ENCODE measurements around the gene GNAT1.

DNA sequence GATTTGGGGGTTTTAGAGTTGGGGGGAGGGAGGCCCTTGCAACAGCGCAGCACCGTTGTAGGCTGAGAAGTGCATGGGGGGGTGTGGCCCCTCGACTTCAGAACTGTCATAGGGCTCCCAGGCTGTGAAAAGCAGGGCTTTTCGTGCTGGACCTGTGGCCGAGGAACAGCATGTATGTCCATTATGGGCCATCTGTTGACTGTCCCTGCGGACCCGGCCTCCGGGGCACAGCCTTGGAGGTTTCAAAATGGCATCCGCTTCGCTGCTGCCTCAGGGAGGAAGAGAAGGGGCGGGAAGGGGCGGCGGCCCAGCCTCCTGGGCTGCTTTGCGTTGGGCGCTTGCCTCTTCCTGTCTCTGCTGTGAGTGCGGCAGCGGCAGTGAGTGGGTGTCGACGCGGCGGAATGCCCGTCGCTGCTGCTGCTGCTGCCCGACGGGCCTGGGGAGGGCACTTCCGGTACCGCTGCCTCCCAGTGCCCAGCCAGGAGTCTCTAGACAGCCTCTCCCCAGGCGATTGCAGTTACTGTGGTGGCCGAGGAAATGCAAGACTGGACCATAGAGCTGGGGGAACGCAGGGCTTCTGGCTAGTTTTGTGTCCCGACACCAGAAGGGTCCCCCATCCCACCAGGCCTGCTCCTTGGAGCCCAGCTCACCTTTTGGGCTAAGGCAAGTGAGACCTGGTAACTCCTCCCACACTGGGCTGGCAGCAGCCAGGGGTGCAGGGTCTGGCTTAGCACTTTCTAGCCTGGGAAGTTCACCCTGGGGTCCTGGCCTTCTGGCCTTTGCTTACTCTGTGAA is 46.5 kb downstream of the GNAT1 start:
- TF ChIP-seq, protein P1, sequence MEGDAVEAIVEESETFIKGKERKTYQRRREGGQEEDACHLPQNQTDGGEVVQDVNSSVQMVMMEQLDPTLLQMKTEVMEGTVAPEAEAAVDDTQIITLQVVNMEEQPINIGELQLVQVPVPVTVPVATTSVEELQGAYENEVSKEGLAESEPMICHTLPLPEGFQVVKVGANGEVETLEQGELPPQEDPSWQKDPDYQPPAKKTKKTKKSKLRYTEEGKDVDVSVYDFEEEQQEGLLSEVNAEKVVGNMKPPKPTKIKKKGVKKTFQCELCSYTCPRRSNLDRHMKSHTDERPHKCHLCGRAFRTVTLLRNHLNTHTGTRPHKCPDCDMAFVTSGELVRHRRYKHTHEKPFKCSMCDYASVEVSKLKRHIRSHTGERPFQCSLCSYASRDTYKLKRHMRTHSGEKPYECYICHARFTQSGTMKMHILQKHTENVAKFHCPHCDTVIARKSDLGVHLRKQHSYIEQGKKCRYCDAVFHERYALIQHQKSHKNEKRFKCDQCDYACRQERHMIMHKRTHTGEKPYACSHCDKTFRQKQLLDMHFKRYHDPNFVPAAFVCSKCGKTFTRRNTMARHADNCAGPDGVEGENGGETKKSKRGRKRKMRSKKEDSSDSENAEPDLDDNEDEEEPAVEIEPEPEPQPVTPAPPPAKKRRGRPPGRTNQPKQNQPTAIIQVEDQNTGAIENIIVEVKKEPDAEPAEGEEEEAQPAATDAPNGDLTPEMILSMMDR (IDR thresholded peaks at IDR 0.05) = no peak
- no peak for TF ChIP-seq ZFX (IDR thresholded peaks at IDR 0.05; ENCODE audit: borderline replicate concordance)

All from 22Rv1 (cell line).